Ectodermal cell (in vitro differentiated cells): ENCODE results near the gene GRK5.

Experiments
- H3K27ac ChIP-seq: 2 replicates; pipeline ENCODE4 v1.7.0; 2013; ENCODE audit warnings: mild to moderate bottlenecking, low read depth, low read length; ENCODE audit not compliant: insufficient read depth, poor library complexity, severe bottlenecking
- H3K27me3 ChIP-seq: 2 replicates; pipeline ENCODE4 v1.7.0; 2013; ENCODE audit warnings: mild to moderate bottlenecking, low read length; ENCODE audit not compliant: insufficient read depth, control insufficient read depth, poor library complexity, severe bottlenecking
- H3K36me3 ChIP-seq: one replicate; pipeline ENCODE4 v1.7.0; 2013; ENCODE audit warnings: low read length; ENCODE audit not compliant: control insufficient read depth, insufficient read depth
- H3K4me1 ChIP-seq: one replicate; pipeline ENCODE4 v1.7.0; 2013; ENCODE audit warnings: low read length; ENCODE audit not compliant: control insufficient read depth, insufficient read depth
- H3K4me3 ChIP-seq: 2 replicates; pipeline ENCODE4 v1.7.0; 2013; ENCODE audit warnings: low read depth, low read length, control low read depth; ENCODE audit not compliant: insufficient read depth
- H3K9me3 ChIP-seq: 2 replicates; pipeline ENCODE4 v1.7.0; 2013; ENCODE audit warnings: mild to moderate bottlenecking, low read length, moderate library complexity; ENCODE audit not compliant: control insufficient read depth
- WGBS, 2 experiments: methylation state at CpG; one replicate each; pipeline ENCODE4 v1.1.7; 2013; ENCODE audit warnings: missing lambda C conversion rate in 2 of 2; 5-methylcytosine and 5-hydroxymethylcytosine counted together

The GRK5 gene

DNA sequence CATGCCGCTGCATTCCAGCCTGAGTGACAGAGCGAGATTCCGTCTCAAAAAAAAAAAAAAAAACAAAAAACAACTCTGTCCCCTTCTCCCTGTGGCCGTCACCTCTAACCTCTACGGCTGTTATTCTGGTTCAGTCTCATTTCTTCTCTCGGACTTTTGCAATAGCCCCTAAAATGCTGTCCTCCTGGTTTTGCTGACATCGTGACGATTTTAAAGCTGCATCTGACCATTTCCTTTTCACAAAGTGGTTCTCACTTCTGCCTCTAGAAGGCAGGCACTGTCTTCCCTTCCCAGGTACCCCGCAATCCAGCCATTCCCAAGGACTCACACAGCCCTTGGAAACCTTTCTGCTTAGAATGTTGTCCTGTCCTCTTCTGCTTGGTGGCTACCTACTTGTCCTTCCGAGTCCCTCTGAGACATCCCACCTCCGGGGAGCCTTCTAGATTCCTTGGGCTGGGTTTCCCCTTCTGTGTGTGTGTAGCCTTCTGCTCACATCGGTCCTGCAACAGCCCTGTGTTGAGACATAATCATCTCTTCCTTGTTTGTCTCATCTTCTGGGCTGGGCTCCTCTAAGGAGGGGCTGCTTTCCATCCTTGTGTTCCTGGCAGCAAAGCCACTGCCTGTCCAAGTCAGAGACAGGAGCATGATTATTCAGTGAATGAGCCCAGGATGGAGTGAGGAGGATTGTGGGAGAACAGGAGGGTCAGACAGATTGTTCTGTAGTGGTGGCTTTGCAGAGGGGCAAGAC is 83.1 kb downstream of the GRK5 start:
- no peak overlapping the region for H3K4me3 ChIP-seq
- no peaks in the 10 kb centered on the region for H3K36me3 ChIP-seq
- no peaks in the 10 kb centered on the region for H3K9me3 ChIP-seq
- no peak overlapping the region for H3K27ac ChIP-seq
- no peaks in the 10 kb centered on the region for H3K27me3 ChIP-seq
- WGBS, 2 experiments: 67 to 69% methylated on average over 12 of the region's 12 CpGs
- H3K4me1 ChIP-seq: peaks cover under 1% of the 10 kb centered on the region

DNA sequence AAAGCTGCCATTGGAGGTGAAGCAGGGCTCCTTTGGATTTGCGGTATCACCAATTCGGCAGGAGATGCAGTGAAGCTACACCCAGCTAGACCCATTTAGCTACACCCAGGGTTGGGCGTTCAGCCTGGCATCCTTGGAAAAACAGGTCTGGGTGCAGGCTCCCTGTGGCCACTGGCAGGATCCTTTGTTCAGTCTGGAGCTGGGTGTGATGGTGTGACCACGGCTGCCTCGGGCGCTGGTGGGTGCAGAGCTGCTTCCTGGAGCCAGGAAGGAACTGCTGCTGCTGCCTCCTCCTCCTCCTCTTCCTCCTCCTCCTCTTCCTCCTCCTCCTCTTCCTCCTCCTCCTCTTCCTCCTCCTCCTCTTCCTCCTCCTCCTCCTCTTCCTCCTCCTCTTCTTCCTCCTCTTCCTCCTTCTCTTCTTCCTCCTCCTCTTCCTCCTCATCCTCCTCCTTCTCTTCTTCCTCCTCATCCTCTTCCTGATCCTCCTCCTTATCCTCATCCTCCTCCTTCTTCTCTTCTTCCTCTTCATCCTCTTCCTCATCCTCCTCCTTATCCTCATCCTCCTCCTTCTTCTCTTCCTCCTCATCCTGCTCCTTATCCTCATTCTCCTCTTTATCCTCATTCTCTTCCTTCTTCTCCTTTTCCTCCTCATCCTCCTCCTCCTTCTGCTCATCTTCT is 84.0 kb downstream of the GRK5 start:
- WGBS, 2 experiments: 80% methylated on average over 6 of the region's 6 CpGs
- no peak overlapping the region for H3K27ac ChIP-seq
- no peaks in the 10 kb centered on the region for H3K4me1 ChIP-seq

GRCh38 chr10:119292968-119293760 is 85.8 kb downstream of the GRK5 start:
- Histone ChIP-seq H3K27me3 (no peaks in the 10 kb centered on the region), H3K27ac (no peak overlapping the region)
- 88 to 90% methylated on average over 10 of the region's 11 CpGs for WGBS, 2 experiments

More for the DNA sequence above, 84.0 kb downstream of the GRK5 start:
- Histone ChIP-seq H3K4me3 (no peak overlapping the region), H3K36me3 (no peaks in the 10 kb centered on the region), H3K27me3 (no peaks in the 10 kb centered on the region), H3K9me3 (no peaks in the 10 kb centered on the region)

DNA sequence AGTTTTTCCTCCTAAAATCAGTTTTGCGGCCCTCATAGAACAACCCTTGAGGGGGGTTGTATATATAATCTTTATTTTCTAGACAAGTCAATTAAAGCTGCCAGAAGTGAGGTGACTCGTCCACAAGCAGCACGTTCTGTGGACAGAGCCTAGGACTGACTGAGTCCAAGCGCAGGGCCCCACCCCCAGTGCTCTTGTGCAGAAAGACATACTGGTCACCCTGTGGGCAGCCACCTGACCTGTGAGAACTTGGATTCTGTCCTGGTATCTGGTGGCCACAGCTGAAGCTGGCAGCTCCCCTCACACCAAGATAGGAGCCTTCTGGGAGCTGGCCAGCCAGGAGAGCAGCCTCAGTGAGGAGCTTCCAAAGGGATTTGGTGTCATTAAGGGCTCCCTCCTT is 89.3 kb downstream of the GRK5 start:
- Histone ChIP-seq H3K4me3 (no peak overlapping the region), H3K36me3 (no peaks in the 10 kb centered on the region), H3K27me3 (no peaks in the 10 kb centered on the region), H3K9me3 (no peaks in the 10 kb centered on the region), H3K27ac (no peak overlapping the region), H3K4me1 (no peaks in the 10 kb centered on the region)
- 96 to 97% methylated on average over 3 to 4 of the region's 4 CpGs for WGBS, 2 experiments

More at GRCh38 chr10:119292968-119293760, 85.8 kb downstream of the GRK5 start:
- H3K9me3 ChIP-seq: no peaks in the 10 kb centered on the region
- no peaks in the 10 kb centered on the region for H3K4me1 ChIP-seq
- H3K36me3 ChIP-seq: no peaks in the 10 kb centered on the region
- no peak overlapping the region for H3K4me3 ChIP-seq

GRCh38 chr10:119297207-119297968 is 90.0 kb downstream of the GRK5 start:
- Histone ChIP-seq H3K27ac (no peak overlapping the region), H3K36me3 (no peaks in the 10 kb centered on the region), H3K27me3 (no peaks in the 10 kb centered on the region), H3K9me3 (no peaks in the 10 kb centered on the region), H3K4me1 (no peaks in the 10 kb centered on the region), H3K4me3 (no peak overlapping the region)
- 90 to 96% methylated on average over 5 of the region's 5 CpGs for WGBS, 2 experiments

DNA sequence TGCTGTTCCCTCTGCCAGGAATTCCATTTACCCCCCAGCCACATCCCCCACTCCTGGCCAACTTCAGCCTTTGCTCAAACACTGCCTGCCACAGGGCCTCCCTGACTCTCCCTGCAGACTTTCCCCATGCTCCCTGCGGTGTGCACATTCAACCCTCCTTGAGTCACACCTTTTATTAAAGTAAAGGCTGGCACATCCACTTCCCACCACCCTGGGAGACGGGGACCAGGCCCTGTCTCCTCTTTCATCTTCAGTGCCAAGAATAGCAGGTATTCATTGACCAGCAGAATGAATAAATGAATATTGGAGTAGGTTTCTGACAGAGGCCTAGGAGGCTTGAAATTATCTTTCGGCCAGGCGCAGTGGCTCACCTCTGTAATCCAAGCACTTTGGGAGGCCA is 91.4 kb downstream of the GRK5 start:
- 77% methylated on average over 4 of the region's 4 CpGs for WGBS, 2 experiments
- Histone ChIP-seq H3K4me1 (no peaks in the 10 kb centered on the region), H3K27me3 (no peaks in the 10 kb centered on the region), H3K36me3 (no peaks in the 10 kb centered on the region), H3K27ac (no peak overlapping the region), H3K4me3 (no peak overlapping the region), H3K9me3 (no peaks in the 10 kb centered on the region)

DNA sequence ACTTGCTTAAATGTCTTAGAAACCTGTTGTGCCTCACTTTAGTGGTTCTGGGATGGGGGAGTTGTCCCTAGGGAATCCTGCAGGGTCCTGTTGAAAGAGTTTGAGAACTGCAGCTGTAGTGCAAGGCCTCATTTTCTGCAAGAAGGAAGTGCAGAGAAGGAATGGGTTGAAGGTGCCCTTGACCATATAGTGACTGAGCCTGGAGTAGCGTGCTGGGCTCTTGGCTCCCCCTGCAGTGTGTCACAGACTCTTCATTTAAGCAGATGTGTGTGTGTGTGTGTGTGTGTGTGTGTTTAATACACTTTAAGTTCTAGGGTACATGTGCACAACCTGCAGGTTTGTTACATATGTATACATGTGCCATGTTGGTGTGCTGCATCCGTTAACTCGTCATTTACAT is 92.2 kb downstream of the GRK5 start:
- Histone ChIP-seq H3K27me3 (no peaks in the 10 kb centered on the region), H3K9me3 (no peaks in the 10 kb centered on the region), H3K27ac (no peak overlapping the region), H3K4me1 (no peaks in the 10 kb centered on the region), H3K4me3 (no peak overlapping the region), H3K36me3 (no peaks in the 10 kb centered on the region)
- 88 to 89% methylated on average over 3 of the region's 3 CpGs for WGBS, 2 experiments

DNA sequence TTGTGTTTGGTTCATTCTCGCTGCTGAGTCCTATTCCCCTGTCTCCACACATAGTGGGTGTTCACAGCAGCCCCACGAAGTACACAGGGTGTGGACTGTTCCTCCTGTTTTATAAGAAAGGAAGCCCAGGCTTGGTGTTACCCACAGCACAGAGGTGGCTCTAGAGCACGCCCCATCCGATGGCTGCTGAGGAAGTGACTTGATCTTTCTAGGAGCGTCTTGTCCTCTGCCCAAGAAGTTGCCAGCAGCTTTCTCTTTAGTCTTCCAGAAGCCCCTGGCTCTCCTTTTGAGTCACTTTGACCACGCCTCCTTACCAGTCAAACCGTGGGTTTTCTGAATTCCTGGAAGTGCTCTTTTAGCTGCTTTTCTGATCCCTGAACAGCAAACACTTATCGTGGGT is 94.0 kb downstream of the GRK5 start:
- no peaks in the 10 kb centered on the region for H3K4me1 ChIP-seq
- no peak overlapping the region for H3K27ac ChIP-seq
- H3K36me3 ChIP-seq: no peaks in the 10 kb centered on the region
- H3K27me3 ChIP-seq: no peaks in the 10 kb centered on the region
- H3K4me3 ChIP-seq: no peak overlapping the region
- 84 to 85% methylated on average over 8 of the region's 8 CpGs for WGBS, 2 experiments
- no peaks in the 10 kb centered on the region for H3K9me3 ChIP-seq

DNA sequence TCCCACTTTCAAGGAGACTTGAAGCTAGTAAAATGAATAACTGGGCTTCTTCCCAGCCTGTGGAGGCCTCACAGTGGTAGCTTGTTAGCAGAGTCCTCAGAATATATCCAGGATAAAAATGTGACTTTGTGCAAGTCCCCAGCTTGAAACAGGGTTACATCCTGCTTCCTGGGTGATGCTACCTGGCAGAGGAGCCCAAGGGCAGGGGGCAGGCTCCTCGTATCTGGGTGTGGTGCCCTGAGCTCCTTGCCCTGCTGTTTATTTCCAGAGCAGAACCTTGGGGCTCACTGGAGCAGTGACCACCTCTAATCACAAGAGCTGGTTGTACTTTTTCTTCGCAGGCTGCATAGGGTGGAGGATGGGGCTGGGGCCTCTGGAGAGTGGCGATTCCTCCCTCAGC is 94.8 kb downstream of the GRK5 start:
- Histone ChIP-seq H3K27ac (no peak overlapping the region), H3K9me3 (no peaks in the 10 kb centered on the region), H3K36me3 (no peaks in the 10 kb centered on the region), H3K27me3 (no peaks in the 10 kb centered on the region), H3K4me1 (no peaks in the 10 kb centered on the region), H3K4me3 (no peak overlapping the region)
- WGBS, 2 experiments: 65 to 72% methylated on average over 3 of the region's 3 CpGs
